GM21390 (cell line): ENCODE measurements around the gene MACROD2.

Experiments
- ATAC-seq: cut with Tn5 transposase; IDR thresholded peaks from one replicate; pipeline ENCODE4 v1.9.1; 2021; ENCODE audit not compliant: unreplicated experiment

MACROD2 gene

GRCh38 chr20:14727485-14728150 is 732.3 kb downstream of the MACROD2 start:
- ATAC-seq, result no peak

GRCh38 chr20:14729390-14729789 is 734.1 kb downstream of the MACROD2 start:
- ATAC-seq, result no peak

- no peak for ATAC-seq
These were observed 737.0 kb downstream of the MACROD2 start for GRCh38 chr20:14732343-14732742.

- ATAC-seq, result no peak
These were observed 737.7 kb downstream of the MACROD2 start for GRCh38 chr20:14732996-14733395.

- no peak for ATAC-seq
These were observed 745.1 kb downstream of the MACROD2 start for GRCh38 chr20:14740380-14740779.

- ATAC-seq, result no peak
These were observed 746.3 kb downstream of the MACROD2 start for GRCh38 chr20:14741616-14742015.

GRCh38 chr20:14744723-14745122 is 749.4 kb downstream of the MACROD2 start:
- ATAC-seq, result peak; percentile 84

- ATAC-seq, result no peak
These were observed 750.5 kb downstream of the MACROD2 start for GRCh38 chr20:14745830-14746229.

GRCh38 chr20:14751191-14751590 is 755.9 kb downstream of the MACROD2 start:
- ATAC-seq, result no peak

GRCh38 chr20:14757728-14758127 is 762.4 kb downstream of the MACROD2 start:
- no peak for ATAC-seq

GRCh38 chr20:14758356-14758755 is 763.0 kb downstream of the MACROD2 start:
- no peak for ATAC-seq

GRCh38 chr20:14759979-14760378 is 764.7 kb downstream of the MACROD2 start:
- no peak for ATAC-seq

GRCh38 chr20:14761903-14762302 is 766.6 kb downstream of the MACROD2 start:
- no peak for ATAC-seq

- no peak for ATAC-seq
These were observed 769.4 kb downstream of the MACROD2 start for GRCh38 chr20:14764511-14765369.

- no peak for ATAC-seq
These were observed 770.0 kb downstream of the MACROD2 start for GRCh38 chr20:14765370-14765701.

- no peak for ATAC-seq
These were observed 778.2 kb downstream of the MACROD2 start for GRCh38 chr20:14773486-14773885.

GRCh38 chr20:14775778-14776177 is 780.5 kb downstream of the MACROD2 start:
- no peak for ATAC-seq

- ATAC-seq, result no peak
These were observed 782.3 kb downstream of the MACROD2 start for GRCh38 chr20:14777591-14777990.

GRCh38 chr20:14778096-14778495 is 782.8 kb downstream of the MACROD2 start:
- no peak for ATAC-seq

- no peak for ATAC-seq
These were observed 783.6 kb downstream of the MACROD2 start for GRCh38 chr20:14778875-14779274.

- no peak for ATAC-seq
These were observed 785.2 kb downstream of the MACROD2 start for GRCh38 chr20:14780508-14780907.

GRCh38 chr20:14782731-14783130 is 787.4 kb downstream of the MACROD2 start:
- ATAC-seq, result no peak
